ENCODE data around the gene ARSA.
"Not testable (repeated sequence)": the region's sequence is repeated elsewhere in the genome, so short reads cannot be mapped to it uniquely, and the experiment has no call there.

The ARSA gene

DNA sequence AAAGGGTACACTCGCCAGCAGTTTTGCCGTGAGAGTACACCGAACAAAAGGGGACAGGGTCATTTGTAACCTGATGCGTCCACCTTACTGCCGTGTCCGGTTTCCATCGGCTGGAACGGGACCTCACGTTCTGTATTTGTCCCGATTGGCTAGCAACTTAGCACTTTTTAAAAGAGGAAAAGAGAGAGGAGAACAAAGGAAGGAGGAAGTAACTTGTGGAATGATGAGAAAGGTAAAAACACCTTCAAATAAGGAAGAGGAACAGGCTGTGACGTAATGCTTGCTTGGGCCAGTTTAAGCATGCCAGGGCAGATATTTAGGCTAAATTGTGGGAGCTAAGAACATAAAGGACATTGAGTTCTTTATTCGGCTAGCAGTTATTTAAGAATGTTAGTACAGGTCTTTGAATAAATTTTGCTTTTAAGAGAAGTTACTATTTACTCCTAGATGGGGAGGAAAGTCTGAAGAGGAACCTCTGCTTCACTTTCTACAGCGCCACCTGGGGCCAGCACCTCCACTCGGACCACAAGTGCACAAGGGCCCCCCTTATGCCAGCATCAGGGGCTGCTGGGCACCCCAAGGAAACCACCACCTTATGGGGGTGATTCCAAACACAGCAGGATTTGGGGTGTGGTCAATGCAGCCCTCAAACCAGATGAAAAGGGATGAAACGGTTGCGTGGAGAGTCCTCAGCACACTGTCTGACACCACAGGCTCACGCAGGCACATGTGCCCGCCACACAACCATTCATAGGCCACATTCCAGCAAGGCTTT lies 5.8 kb downstream of the ARSA start:
- no peak for DNase-seq (ENCODE audit: low read depth)

DNA sequence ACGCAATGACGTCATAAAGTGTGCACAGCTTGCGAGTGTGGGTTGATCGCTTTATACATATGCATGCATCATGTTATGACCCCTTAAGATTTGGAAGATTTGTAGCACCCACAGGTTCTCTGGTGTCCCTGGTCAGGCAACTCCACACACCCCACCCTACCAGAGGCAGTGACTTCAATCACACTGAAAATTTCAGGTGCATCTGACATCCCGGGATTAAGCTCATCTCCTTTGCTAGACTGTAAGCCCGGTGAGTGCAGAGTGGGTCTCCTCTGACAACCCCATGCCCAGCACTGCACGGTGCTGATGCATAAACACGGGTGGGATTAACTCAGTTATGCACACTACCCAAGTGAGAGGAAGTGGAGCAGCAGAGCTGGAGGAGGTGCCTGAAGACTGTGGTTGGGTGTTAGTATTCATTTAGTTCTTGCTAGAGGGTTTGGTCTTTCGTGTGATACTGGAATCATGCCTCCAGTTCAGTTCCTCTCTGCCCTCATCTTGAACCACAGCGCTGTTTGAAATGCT lies 6.5 kb downstream of the ARSA start:
- DNase-seq (ENCODE audit: low read depth) = no peak

DNA sequence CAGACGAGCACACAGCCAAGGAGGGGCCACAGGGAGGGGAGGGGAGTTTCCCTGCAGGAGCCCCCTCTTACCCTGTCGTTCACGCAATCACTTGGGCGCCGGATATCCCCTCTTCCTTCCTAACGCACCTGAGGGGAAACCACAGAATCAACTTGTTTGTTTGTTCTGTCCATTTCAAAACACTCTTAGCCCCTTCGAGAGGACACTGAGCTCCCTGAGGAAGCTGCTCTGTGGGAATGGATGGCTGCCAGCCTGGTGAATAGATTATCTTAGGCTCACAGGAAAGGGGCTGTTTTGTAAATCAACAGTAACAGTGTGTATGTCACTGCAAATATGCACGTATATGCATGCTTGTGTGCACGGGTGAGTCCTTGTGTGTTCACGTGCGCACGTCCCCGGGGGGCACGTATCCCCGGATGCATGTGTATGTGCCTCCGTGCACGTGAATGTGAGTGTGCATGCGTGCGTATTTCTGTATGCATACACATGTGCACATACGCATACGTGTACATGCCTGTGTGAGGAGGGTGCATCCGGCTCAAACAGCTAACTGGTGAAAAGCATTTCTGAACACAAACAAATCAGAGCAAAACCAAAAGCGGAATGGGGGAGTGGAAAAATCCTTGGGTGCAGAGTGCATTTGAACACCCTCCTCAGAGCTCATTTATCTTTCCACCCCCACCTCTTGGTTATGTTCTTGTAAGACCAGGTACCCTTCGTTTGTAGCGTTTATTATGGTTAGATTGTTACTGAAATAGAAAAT lies 7.2 kb downstream of the ARSA start:
- peak; percentile 77 for DNase-seq (ENCODE audit: low read depth)

GRCh38 chr22:50614296-50614695 lies 13.7 kb downstream of the ARSA start:
- not testable (repeated sequence) for DNase-seq (ENCODE audit: low read depth)

DNA sequence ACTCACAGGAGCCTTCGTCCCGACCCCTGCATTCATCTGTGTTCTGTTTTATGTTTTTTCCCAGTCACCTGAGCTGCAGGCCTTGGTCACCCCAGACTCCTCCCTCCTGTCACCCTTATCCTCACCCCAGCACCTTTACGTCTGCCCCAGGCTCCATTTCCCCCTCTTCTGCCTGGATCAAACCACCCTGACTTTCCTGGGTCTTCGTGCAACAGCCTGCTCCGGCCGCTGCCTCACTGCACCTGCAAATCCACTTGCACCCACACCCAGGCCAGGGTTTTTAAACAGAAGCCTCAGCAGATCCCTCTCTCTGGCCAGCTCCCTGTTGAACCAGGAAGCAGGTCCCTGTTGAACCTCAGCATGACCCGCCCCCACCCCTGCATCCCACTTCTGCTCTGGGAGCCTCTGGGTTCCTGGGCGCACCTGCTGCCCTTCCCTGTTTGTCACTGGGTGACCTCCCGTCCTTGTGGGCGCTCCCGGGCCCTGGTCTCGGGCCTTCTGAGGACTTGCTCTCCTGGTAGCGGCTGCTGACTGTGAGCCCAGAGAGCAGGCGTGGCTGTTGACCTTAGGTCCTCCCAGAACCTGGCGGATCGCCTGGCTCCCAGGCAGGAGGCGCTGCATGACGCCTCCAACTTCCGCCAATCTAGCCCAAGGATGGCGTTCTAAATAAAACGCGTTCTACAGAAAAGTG lies 14.5 kb downstream of the ARSA start:
- no peak for DNase-seq (ENCODE audit: low read depth)

DNA sequence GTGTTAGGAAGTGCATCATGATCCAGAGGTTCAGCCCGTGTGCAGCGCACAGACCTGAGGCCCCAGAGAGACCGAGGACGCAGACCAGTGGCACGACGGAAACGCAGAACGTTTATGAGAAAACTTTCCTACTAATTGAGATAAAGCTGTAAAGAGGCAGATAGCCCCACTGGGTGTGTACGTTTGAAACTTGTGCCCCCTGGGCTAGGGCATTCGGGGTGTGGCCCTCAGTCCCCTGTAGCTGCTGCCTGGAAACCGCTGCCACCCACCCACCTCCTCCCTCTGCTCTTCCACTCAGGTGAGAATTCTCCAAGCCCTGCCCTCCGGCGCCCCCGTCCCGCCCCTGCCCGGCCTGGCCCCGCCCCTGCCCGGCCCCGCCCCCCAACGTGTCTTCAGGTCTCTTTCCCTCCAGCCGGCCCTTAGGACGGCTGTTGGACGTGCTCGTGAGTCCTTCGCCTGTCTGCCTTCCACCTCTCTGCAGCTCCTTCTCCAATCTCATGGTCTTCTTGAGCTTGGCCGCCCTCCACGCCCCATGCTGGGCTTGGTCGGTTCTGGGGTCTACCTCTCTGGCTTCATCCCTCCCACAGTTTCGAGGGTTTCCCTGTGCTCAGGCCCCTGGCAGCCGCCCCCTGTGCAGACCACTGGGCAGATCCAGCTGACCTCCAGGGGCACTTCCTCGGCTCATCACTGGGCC lies 15.3 kb downstream of the ARSA start:
- DNase-seq (ENCODE audit: low read depth) = no peak

GRCh38 chr22:50612168-50612527 lies 15.8 kb downstream of the ARSA start:
- no peak for DNase-seq (ENCODE audit: low read depth)

DNA sequence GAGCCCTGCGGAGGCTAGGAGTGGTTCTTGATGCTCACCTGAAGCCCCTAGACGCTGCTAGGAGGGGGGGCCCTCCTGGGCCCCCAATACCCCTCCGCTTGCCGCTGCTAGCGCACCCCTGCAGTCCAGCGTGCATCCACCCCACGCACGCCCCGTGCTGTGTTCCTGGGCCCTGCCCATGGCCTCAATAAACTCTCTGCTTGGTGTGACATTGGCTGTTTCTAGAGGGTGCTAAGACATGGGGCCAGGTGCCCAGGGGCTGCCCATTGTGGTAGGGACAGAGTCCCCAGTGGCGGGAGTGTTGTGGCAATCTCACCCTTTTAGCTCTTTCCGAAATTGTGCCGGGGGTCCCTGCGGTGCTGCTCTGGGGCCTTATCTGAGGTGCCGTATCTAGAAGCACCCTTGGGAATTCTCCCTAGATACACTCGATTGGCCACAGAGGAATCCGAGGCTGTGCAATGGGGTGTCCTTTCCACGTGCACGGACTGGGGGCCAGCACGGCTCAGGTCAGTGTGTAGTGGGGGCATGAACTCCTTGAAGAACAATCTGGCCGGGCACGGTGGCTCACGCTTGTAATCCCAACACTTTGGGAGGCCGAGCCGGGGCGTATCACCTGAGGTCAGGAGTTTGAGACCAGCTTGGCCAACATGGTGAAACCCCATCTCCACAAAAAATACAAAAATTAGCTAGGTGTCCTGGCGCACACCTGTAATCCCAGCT lies 16.5 kb downstream of the ARSA start:
- no peak for DNase-seq (ENCODE audit: low read depth)

- DNase-seq (ENCODE audit: low read depth) = no peak
Observed at GRCh38 chr22:50610581-50610980, 17.4 kb downstream of the ARSA start.

DNA sequence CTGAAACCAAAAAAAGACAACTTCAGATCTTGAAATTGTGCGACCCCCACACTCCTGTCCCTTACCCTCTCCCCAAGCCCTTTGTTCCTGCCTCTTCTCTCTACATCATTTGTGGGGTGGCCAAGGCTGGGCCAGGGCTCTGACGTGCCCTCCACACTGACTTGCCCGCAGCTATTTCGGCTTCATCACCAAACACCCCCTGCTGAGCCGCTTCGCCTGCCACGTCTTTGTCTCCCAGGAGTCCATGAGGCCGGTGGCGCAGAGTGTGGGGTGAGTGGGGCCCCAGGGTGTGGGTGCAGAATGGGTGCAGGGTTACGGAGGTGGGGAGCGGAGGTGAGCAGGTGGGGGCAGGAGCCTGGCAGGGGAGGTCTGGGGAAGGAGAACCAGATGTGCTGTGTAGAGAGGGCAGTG lies 17.9 kb downstream of the ARSA start:
- no peak for DNase-seq (ENCODE audit: low read depth)

- DNase-seq (ENCODE audit: low read depth) = no peak
Observed at GRCh38 chr22:50609599-50609998, 18.4 kb downstream of the ARSA start.

GRCh38 chr22:50608996-50609395 lies 19.0 kb downstream of the ARSA start:
- no peak for DNase-seq (ENCODE audit: low read depth)

- not testable (repeated sequence) for DNase-seq (ENCODE audit: low read depth)
Observed at GRCh38 chr22:50608058-50608840, 19.7 kb downstream of the ARSA start.

- no peak for DNase-seq (ENCODE audit: low read depth)
Observed at GRCh38 chr22:50607659-50608020, 20.3 kb downstream of the ARSA start.

DNA sequence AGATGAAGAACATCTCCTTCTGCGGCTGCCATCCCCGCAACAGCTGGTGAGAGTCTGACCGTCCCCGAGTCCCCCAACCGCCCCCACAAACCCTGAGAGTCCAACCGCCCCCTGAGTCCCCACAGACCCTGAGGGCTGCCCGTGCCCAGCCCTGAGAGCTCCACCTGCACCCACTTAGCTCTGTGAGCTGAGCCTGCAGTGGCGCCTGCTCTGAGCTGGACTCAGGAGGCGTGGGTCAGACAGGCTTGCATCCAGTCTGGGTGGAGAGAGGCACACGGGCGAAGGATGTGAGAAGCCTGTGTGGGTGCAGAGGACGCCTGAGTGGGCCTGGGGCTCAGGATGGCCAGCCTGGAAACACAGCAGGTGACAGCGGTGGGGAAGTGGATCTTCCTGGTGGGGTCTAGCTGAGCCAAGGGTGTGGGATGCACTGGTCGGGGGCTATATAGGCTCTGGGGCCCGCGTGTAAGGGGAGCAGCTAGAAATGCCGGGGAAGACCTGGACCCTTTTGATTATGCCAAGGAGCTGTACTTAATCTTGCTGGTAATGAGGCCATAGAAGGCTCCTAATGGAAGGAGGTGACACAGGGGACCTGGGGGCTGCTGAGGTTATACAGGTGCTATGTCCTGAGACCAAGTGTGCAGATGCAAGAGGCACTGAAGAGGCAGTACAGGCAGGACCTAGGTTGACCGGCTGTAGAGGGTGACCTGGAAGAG lies 20.9 kb downstream of the ARSA start:
- DNase-seq (ENCODE audit: low read depth) = no peak

DNA sequence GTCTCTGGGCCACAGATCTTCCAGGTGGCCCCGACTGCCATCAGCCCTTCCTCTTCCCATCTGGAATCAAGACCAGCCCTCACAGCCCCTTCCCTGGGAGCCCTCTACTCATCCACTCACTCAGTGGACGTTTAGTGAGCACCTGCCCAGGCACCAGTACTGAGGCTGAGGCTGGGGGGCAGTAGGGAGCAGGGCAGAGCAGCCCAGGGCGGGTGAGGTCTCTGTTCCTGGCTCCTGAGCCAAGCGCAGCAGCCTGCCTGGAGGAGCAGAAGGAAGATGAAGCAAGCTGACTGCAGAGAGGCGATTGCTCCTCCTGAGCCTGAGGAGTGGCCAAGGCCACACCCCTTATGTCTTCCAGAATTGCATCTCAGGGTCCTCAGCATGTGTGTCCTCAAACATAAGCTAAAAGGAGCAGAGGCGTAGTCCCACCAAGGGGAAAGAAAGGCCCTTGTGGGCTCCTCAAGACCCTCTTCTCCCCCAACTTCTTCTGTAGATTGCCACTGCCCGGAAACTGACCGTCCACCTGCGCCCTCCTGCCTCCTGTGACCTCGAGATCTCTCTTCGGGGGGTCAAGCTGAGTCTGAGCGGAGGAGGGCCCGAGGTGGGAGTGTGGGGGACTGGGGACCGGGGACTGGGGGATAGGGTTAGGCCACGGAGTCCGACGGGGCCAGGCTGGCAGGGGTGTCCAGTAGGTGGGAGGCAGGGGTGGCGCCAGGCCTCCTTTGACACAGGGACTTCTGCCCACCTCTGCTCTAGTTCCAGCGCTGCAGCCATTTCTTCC lies 21.6 kb downstream of the ARSA start:
- DNase-seq (ENCODE audit: low read depth) = no peak

- DNase-seq (ENCODE audit: low read depth) = no peak
Observed at GRCh38 chr22:50605613-50606074, 22.3 kb downstream of the ARSA start.

DNA sequence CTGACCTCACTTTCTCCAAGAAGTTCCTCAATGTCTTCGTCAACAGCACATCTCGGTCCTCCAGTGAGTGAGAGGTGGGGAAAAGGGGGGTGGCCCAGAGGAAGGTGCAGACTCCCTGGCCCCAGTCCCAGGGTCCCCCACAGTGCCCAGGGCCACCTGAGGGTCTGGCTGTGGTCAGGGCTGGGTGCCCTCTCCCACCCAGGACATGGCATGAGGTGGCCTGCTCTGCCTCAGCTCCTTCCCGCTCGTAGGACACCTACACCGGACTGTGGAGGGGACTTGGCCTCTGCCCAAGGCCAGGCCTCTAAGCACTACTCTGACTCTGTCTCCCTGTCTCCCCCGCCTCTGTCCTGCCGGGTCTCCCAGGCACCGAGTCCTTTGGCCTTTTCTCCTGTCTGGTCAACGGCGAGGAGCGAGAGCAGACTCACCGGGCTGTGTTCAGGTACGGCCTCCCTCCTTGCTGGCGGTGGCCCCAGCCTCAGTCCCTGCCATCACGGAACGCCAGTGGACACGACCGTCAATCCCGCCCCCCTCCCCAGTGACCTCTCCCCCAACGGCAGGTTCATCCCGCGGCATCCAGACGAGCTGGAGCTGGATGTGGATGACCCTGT lies 22.8 kb downstream of the ARSA start:
- DNase-seq (ENCODE audit: low read depth) = no peak
